Small intestine (tissue), 7 donors: ENCODE data around the gene DRD1. TPM values are rescaled to one million over a fixed set of nuclear protein-coding genes. Genes with fewer than 3 reads are reported as not detected.
"Not testable (repeated sequence)": the region's sequence is repeated elsewhere in the genome, so short reads cannot be mapped to it uniquely, and the experiment has no call there.

Source experiments
- DNase-seq, 2 donors: peaks; one replicate each; pipeline versions ENCODE4 v3.0.0 to v3.0.0-alpha.2; 2013
- FAIRE-seq: peaks from 2 replicates; lab custom pipeline; 2012; peaks lifted over from hg19 to GRCh38; lab: Jason Lieb, UNC
- H3K27ac ChIP-seq, 3 donors: one replicate each; pipeline ENCODE4 v1.5.1; 2013; ENCODE audit warnings: low read length in 2 of 3, mild to moderate bottlenecking in 2 of 3, control low read depth in 1 of 3, inconsistent platforms in 1 of 3, low read depth in 1 of 3, moderate library complexity in 1 of 3
- H3K27me3 ChIP-seq, 3 donors: one replicate each; pipeline ENCODE4 v1.6.1; 2013; ENCODE audit warnings: low read length in 3 of 3, inconsistent platforms in 1 of 3; ENCODE audit not compliant: control insufficient read depth in 3 of 3, insufficient read depth in 3 of 3
- H3K36me3 ChIP-seq, 3 donors: one replicate each; pipeline ENCODE4 v1.6.1; 2013; ENCODE audit warnings: low read length in 3 of 3, inconsistent platforms in 1 of 3, low read depth in 1 of 3, mild to moderate bottlenecking in 1 of 3, moderate library complexity in 1 of 3; ENCODE audit not compliant: control insufficient read depth in 3 of 3, insufficient read depth in 2 of 3
- H3K4me1 ChIP-seq, 3 donors: one replicate each; pipeline ENCODE4 v1.6.1; 2013; ENCODE audit warnings: low read length in 2 of 3, inconsistent platforms in 1 of 3, low read depth in 1 of 3, mild to moderate bottlenecking in 1 of 3, moderate library complexity in 1 of 3; ENCODE audit not compliant: control insufficient read depth in 3 of 3, insufficient read depth in 2 of 3
- H3K4me3 ChIP-seq, 3 donors: one replicate each; pipeline ENCODE4 v1.5.1; 2013; ENCODE audit warnings: low read length in 3 of 3, control low read depth in 1 of 3, inconsistent platforms in 1 of 3, low read depth in 1 of 3, mild to moderate bottlenecking in 1 of 3, moderate library complexity in 1 of 3
- H3K9me3 ChIP-seq, 2 donors: one replicate each; pipeline ENCODE4 v1.6.1; 2013; ENCODE audit warnings: low read depth in 1 of 2, low read length in 1 of 2; ENCODE audit not compliant: control insufficient read depth in 2 of 2, insufficient read depth in 1 of 2
- WGBS, 3 donors: extraction: QIAGEN DNeasy Blood & Tissue Kit; methylation state at CpG; one replicate each; pipeline ENCODE4 v1.1.7; 2013; 5-methylcytosine and 5-hydroxymethylcytosine counted together
- polyA plus RNA-seq, 4 donors: library from polyadenylated mRNA; stranded (reverse) in 3 of 4; unstranded in 1 of 4; fragments of 200-250 nt in 3 of 4; fragments of 120-200 nt in 1 of 4; gene quantifications; one replicate each; pipeline versions ENCODE4 v1.2.1 to v1.2.3, GENCODE V29; 2013
- donor health status: healthy with polysubstance abuse.
- donor health status: control.
- donor health status: control.
- donor health status: Bipolar disorder and iron deficiency.
- donor health status: healthy.

The DRD1 gene
- polyA plus RNA-seq, 4 donors: 0.07 to 0.22 TPM; not detected in 2

DNA sequence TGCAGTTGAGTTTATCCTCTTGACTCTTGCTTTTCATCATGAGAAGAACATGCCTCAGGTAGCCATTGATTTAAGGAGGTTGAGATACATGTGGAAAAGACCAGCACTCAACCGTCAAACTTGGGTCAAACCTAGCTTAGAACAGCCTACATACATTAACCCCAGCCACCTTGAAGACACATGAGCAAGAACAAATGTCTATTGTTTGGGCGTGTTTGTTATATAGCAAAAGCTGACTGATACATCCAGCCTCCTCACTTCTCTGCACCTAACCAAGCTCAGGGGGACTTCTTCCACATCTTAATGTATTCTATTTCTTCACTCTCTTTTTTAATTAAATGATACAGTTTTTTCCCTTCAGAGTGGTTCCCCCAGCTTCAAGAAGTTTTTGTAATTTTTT, 28.7 kb downstream of the DRD1 start:
- DNase-seq: no peak
- Histone ChIP-seq H3K4me3 (no peak overlapping the region), H3K4me1 (no peaks in the 10 kb centered on the region), H3K36me3 (no peaks in the 10 kb centered on the region), H3K9me3 (no peaks in the 10 kb centered on the region), H3K27ac (no peak overlapping the region), H3K27me3 (no peaks in the 10 kb centered on the region)
- 87 to 95% (median 91%) methylated on average over 2 of the region's 2 CpGs for WGBS, 3 donors
- FAIRE-seq: no peak

DNA sequence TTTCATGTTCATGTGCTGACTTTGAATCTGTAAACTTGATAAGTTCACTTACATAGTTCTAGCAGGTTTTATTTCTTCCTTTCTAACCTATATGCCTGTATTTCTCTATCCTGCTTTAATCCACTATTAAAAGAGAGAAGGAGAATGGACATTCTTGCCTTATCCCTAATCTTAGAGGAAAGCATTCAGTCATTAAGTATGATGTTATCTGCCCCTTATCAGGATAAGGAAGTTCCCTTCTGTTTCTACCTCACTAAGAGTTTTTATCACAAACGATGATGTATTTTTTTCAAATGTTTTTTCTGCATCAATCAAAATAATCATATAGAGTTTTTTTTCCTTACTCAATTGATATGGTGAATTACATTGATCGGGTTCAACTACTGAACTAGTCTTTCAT, 33.1 kb downstream of the DRD1 start:
- Histone ChIP-seq H3K4me1 (no peaks in the 10 kb centered on the region), H3K27ac (no peak overlapping the region), H3K27me3 (no peaks in the 10 kb centered on the region), H3K4me3 (no peak overlapping the region), H3K36me3 (no peaks in the 10 kb centered on the region), H3K9me3 (no peaks in the 10 kb centered on the region)
- FAIRE-seq (no peak), DNase-seq (no peak)
- WGBS, 3 donors: 45 to 61% (median 49%) methylated on average over 2 of the region's 2 CpGs

DNA sequence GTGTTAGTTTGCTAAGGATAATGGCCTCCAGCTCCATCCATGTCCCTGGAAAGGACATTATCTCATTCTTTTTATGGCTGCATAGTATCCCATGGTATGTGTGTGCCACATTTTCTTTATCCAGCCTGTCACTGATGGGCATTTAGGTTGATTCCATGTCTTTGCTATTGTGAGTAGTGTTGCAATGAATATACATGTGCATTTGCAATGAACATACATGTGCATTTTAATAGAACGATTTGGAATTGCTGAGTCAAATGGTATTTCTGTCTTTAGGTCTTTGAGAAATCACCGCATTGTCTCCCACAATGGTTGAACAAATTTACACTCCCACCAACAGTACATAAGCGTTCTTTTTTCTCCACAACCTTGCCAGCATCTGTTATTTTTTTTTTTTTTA, 37.7 kb downstream of the DRD1 start:
- WGBS, 3 donors: 80 to 91% (median 87%) methylated on average over 3 of the region's 3 CpGs
- no peak for FAIRE-seq

DNA sequence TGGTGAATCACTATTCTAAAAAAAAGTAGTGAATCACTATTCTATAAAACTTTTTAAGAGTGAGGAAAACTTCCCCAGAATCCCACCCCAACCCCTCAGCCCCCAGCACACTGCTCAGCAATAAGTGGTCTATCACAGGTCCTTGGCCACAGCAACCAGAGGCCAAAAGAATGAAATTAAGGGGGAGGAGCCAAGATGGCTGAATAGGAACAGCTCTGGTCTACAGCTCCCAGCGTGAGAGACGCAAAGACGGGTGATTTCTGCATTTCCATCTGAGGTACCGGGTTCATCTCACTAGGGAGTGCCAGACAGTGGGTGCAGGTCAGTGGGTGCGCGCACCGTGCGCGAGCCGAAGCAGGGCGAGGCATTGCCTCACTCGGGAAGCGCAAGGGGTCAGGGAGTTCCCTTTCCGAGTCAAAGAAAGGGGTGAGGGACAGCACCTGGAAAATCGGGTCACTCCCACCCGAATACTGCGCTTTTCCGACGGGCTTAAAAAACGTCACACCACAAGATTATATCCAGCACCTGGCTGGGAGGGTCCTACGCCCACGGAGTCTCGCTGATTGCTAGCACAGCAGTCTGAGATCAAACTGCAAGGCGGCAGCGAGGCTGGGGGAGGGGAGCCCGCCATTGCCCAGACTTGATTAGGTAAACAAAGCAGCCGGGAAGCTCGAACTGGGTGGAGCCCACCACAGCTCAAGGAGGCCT, 46.2 kb downstream of the DRD1 start:
- H3K36me3 ChIP-seq: not testable (repeated sequence)

More for the DNA sequence above, 37.7 kb downstream of the DRD1 start:
- Histone ChIP-seq H3K27ac (no peak overlapping the region), H3K27me3 (no peaks in the 10 kb centered on the region), H3K9me3 (no peaks in the 10 kb centered on the region), H3K4me3 (no peak overlapping the region), H3K4me1 (no peaks in the 10 kb centered on the region), H3K36me3 (no peaks in the 10 kb centered on the region)
- DNase-seq: no peak

DNA sequence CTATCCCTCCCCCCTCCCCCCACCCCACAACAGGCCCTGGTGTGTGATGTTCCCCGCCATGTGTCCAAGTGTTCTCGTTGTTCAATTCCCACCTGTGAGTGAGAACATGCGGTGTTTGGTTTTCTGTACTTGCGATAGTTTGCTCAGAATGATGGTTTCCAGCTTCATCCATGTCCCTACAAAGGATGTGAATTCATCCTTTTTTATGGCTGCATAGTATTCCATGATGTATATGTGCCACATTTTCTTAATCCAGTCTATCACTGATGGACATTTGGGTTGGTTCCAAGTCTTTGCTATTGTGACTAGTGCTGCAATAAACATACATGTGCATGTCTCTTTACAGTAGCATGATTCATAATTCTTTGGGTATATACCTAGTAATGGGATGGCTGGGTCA, 48.6 kb downstream of the DRD1 start:
- DNase-seq, H3K36me3 ChIP-seq, H3K27ac ChIP-seq, FAIRE-seq, H3K4me3 ChIP-seq, H3K27me3 ChIP-seq, H3K4me1 ChIP-seq, H3K9me3 ChIP-seq: not testable (repeated sequence)
- WGBS, 3 donors: 93 to 94% (median 93%) methylated on average over 4 of the region's 4 CpGs

More for the DNA sequence above, 46.2 kb downstream of the DRD1 start:
- H3K9me3 ChIP-seq, H3K4me3 ChIP-seq, FAIRE-seq, H3K27ac ChIP-seq, DNase-seq, H3K27me3 ChIP-seq, H3K4me1 ChIP-seq: not testable (repeated sequence)
- WGBS, 3 donors: 25 to 48% (median 48%) methylated on average over 11 to 25 of the region's 28 CpGs

DNA sequence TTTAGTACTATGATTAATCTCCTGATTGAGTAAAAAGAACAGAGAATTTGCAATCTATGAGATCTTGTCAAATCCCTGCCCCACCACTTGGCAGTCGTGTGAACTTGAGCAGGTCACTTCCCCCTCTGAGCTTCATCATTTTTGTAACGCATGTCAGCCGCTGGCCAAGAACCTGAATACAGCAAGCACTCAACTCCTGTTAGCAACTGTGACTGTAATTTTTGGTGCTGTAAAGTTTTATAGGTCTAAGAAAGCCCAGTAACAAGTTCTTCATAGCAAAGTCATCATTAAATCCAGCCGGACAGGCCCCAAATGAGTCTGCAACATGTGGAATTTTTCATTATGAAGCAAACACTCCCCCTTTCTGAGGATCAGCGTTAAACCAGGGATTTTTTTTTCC, 49.4 kb downstream of the DRD1 start:
- no peaks in the 10 kb centered on the region for H3K36me3 ChIP-seq
- no peak for DNase-seq
- H3K27ac ChIP-seq: no peak overlapping the region
- H3K27me3 ChIP-seq: no peaks in the 10 kb centered on the region
- H3K4me3 ChIP-seq: no peak overlapping the region
- 60 to 68% (median 62%) methylated on average over 5 of the region's 5 CpGs for WGBS, 3 donors
- no peaks in the 10 kb centered on the region for H3K4me1 ChIP-seq
- FAIRE-seq: no peak
- no peaks in the 10 kb centered on the region for H3K9me3 ChIP-seq

DNA sequence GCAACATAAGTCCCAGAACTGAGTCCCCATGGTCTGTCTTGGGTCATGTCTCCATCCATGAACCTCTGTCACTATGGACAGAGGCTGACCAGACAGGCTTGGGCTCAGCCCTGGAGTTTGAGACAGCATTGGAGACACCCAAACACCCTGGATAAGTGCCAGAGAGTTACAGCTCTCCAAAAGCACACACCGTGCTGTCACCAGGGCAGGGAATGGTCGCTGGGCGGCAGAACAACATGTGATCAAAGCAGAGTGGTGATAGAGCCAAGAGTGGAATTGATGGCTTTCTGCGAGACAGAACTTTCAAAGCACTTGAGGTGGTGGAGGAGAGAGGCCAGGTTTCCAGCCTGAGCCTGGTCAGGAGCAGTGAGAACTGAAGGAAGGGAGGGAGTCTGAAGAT, 50.1 kb downstream of the DRD1 start:
- FAIRE-seq: no peak
- no peaks in the 10 kb centered on the region for H3K36me3 ChIP-seq
- no peaks in the 10 kb centered on the region for H3K4me1 ChIP-seq
- H3K9me3 ChIP-seq: no peaks in the 10 kb centered on the region
- no peak overlapping the region for H3K4me3 ChIP-seq
- no peak for DNase-seq
- peaks cover 0 to under 1% (median 0%) of the 10 kb centered on the region in 3 donors for H3K27me3 ChIP-seq
- WGBS, 3 donors: 39 to 68% (median 46%) methylated on average over 4 of the region's 4 CpGs
- no peak overlapping the region for H3K27ac ChIP-seq

DNA sequence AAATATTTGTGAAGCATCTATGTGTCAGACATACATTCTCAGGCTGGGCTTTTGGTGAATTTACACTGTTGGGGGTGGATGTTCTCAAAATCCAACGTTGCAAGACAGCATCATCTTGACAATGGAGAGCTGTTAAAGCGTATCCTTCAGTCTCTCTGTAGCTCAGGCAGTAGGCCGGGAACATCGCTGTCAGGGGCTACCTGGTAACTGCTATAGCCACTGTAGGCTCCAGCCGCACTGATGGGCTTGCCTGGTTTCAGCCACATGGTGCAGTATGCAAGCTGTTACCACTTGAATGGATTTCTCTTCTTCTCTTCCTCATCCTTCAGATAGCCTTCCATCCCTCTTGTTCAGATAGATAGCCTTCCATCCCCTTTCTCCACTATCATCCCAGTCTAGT, 51.7 kb downstream of the DRD1 start:
- Histone ChIP-seq H3K4me3 (no peak overlapping the region), H3K4me1 (no peaks in the 10 kb centered on the region), H3K9me3 (no peaks in the 10 kb centered on the region), H3K36me3 (no peaks in the 10 kb centered on the region), H3K27me3 (peaks cover 0 to 2% (median 0%) of the 10 kb centered on the region in 3 donors), H3K27ac (no peak overlapping the region)
- FAIRE-seq (no peak), DNase-seq (no peak)
- WGBS, 3 donors: 82 to 87% (median 87%) methylated on average over 5 of the region's 5 CpGs
